HG02885 (cell line): ENCODE data around the gene KDM2B.
A peak's percentile ranks its signal among the peaks of the same experiment; 100 is the strongest.
"Not testable (repeated sequence)": the region's sequence is repeated elsewhere in the genome, so short reads cannot be mapped to it uniquely, and the experiment has no call there.

ENCODE experiments used
- ATAC-seq: cut with Tn5 transposase; IDR thresholded peaks from one replicate; pipeline ENCODE4 v1.9.1; 2021; ENCODE audit warnings: mild to moderate bottlenecking; ENCODE audit not compliant: unreplicated experiment, poor library complexity

The KDM2B gene

GRCh38 chr12:121590476-121591143, 9.8 kb upstream of the KDM2B start:
- ATAC-seq, result peak; percentile 41

GRCh38 chr12:121584885-121585284, 4.1 kb upstream of the KDM2B start:
- ATAC-seq, result not testable (repeated sequence)

- not testable (repeated sequence) for ATAC-seq
Observed at GRCh38 chr12:121583334-121583661, 2.5 kb upstream of the KDM2B start.

GRCh38 chr12:121582583-121583333, 1.9 kb upstream of the KDM2B start:
- ATAC-seq, result no peak

GRCh38 chr12:121581686-121582429, 1.0 kb upstream of the KDM2B start:
- no peak for ATAC-seq

- peak; percentile 59 for ATAC-seq
Observed at GRCh38 chr12:121579981-121580868, 598 bp downstream of the KDM2B start.

- ATAC-seq, result no peak
Observed at GRCh38 chr12:121579190-121579791, 1.5 kb downstream of the KDM2B start.

GRCh38 chr12:121578230-121579189, 2.3 kb downstream of the KDM2B start:
- no peak for ATAC-seq

GRCh38 chr12:121577443-121578180, 3.2 kb downstream of the KDM2B start:
- no peak for ATAC-seq

GRCh38 chr12:121576851-121577391, 3.9 kb downstream of the KDM2B start:
- no peak for ATAC-seq

- ATAC-seq, result no peak
Observed at GRCh38 chr12:121575952-121576625, 4.7 kb downstream of the KDM2B start.

- no peak for ATAC-seq
Observed at GRCh38 chr12:121575051-121575450, 5.8 kb downstream of the KDM2B start.

- no peak for ATAC-seq
Observed at GRCh38 chr12:121574025-121574424, 6.8 kb downstream of the KDM2B start.

GRCh38 chr12:121571920-121572319, 8.9 kb downstream of the KDM2B start:
- no peak for ATAC-seq

- no peak for ATAC-seq
Observed at GRCh38 chr12:121570467-121571283, 10.1 kb downstream of the KDM2B start.

GRCh38 chr12:121568971-121569751, 11.7 kb downstream of the KDM2B start:
- ATAC-seq, result no peak
